Natural killer cell (primary cell): ENCODE measurements around the gene RXRA. TPM values are rescaled to one million over a fixed set of nuclear protein-coding genes. Genes with fewer than 3 reads are reported as not detected.

Experiments used
- ATAC-seq, 3 donors: fragments of 150-1000 bp in 2 of 3; fragments of 200-7000 bp in 1 of 3; cut with Tn5 transposase; 1 replicate in 1 of 3; 2 replicates in 2 of 3; pipeline ENCODE4 v1.10.0; 2021; ENCODE audit warnings: mild to moderate bottlenecking in 2 of 3, moderate library complexity in 2 of 3
- DNase-seq, 2 donors: peaks; one replicate each; pipeline versions ENCODE4 v3.0.0 to v3.0.0-alpha.2; 2013 to 2021; ENCODE audit warnings: mixed read lengths in 1 of 2
- H3K27ac ChIP-seq: one replicate; pipeline ENCODE4 v1.5.1; 2013; ENCODE audit warnings: mild to moderate bottlenecking, low read length
- H3K27me3 ChIP-seq: one replicate; pipeline ENCODE4 v1.6.1; 2013; ENCODE audit warnings: low read length; ENCODE audit not compliant: control insufficient read depth, insufficient read depth
- H3K36me3 ChIP-seq: one replicate; pipeline ENCODE4 v1.6.1; 2013; ENCODE audit warnings: low read length; ENCODE audit not compliant: control insufficient read depth, insufficient read depth
- H3K4me1 ChIP-seq: one replicate; pipeline ENCODE4 v1.6.1; 2013; ENCODE audit warnings: low read length; ENCODE audit not compliant: control insufficient read depth, insufficient read depth
- H3K4me3 ChIP-seq: one replicate; pipeline ENCODE4 v1.5.1; 2013; ENCODE audit warnings: low read length
- H3K9me3 ChIP-seq: one replicate; pipeline ENCODE4 v1.6.1; 2013; ENCODE audit warnings: low read length; ENCODE audit not compliant: control insufficient read depth, insufficient read depth
- H3K27ac Mint-ChIP-seq, 2 donors: one replicate each; pipeline ENCODE4 v1.8.0; 2022; ENCODE audit warnings: mild to moderate bottlenecking in 2 of 2, mixed read lengths in 2 of 2, moderate library complexity in 1 of 2
- H3K27me3 Mint-ChIP-seq, 2 donors: one replicate each; pipeline ENCODE4 v1.8.0; 2022; ENCODE audit warnings: low read depth in 2 of 2, mixed read lengths in 2 of 2
- H3K36me3 Mint-ChIP-seq: one replicate; pipeline ENCODE4 v1.8.0; 2022; ENCODE audit warnings: mixed read lengths
- H3K4me1 Mint-ChIP-seq, 2 donors: one replicate each; pipeline ENCODE4 v1.8.0; 2022; ENCODE audit warnings: mixed read lengths in 2 of 2
- H3K4me3 Mint-ChIP-seq: one replicate; pipeline ENCODE4 v1.8.0; 2022; ENCODE audit warnings: mild to moderate bottlenecking, moderate library complexity, mixed read lengths
- H3K9me3 Mint-ChIP-seq, 2 donors: one replicate each; pipeline ENCODE4 v1.8.0; 2022; ENCODE audit warnings: mixed read lengths in 2 of 2
- CTCF ChIP-seq: fragments of 200-600 bp; IDR thresholded peaks from one replicate; pipeline ENCODE4 v1.8.0; 2022; ENCODE audit warnings: antibody characterized with exemption
- WGBS: methylation state at CpG from one replicate; pipeline ENCODE4 v1.1.7; 2013; ENCODE audit warnings: missing lambda C conversion rate; ENCODE audit not compliant: insufficient coverage; 5-methylcytosine and 5-hydroxymethylcytosine counted together
- intact Hi-C: fragments of 100-400 bp; cut with micrococcal nuclease; formaldehyde crosslinking; loops from one replicate; pipeline ENCODE4 v1.14.2; 2022
- total RNA-seq, 4 donors: library from RNA; stranded (reverse); fragments of 120-200 nt in 1 of 4; gene quantifications; one replicate each; pipeline versions ENCODE4 v1.2.3 to v1.2.4, GENCODE V29; 2013 to 2022

RXRA gene
- total RNA-seq, 3 donors from 2014 or later (not counting 1 experiment from before 2014, with no cell fraction given) = 30.9 to 64.1 (median 42.2) TPM

- intact Hi-C loops = no loop called here
- no peak overlapping the region for H3K4me3 Mint-ChIP-seq
- no peaks in the 10 kb centered on the region for H3K27me3 ChIP-seq
- no peaks in the 10 kb centered on the region for H3K9me3 ChIP-seq
- no peak overlapping the region for H3K27ac Mint-ChIP-seq
- peaks cover 59% of the 10 kb centered on the region for H3K4me1 ChIP-seq
- ATAC-seq (no peak), DNase-seq (no peak)
- no peaks in the 10 kb centered on the region for H3K9me3 Mint-ChIP-seq
- peaks cover 4% of the 10 kb centered on the region for H3K36me3 ChIP-seq
- peaks cover 12 to 48% of the 10 kb centered on the region in 2 donors for H3K4me1 Mint-ChIP-seq
- H3K4me3 ChIP-seq = no peak overlapping the region
- TF ChIP-seq CTCF = no peak
- H3K36me3 Mint-ChIP-seq = no peaks in the 10 kb centered on the region
- WGBS = 92% methylated on average over 25 of the region's 25 CpGs
- no peaks in the 10 kb centered on the region for H3K27me3 Mint-ChIP-seq
- H3K27ac ChIP-seq = no peak overlapping the region
Observed at GRCh38 chr9:134411440-134412297, 85.4 kb downstream of the RXRA start.

DNA sequence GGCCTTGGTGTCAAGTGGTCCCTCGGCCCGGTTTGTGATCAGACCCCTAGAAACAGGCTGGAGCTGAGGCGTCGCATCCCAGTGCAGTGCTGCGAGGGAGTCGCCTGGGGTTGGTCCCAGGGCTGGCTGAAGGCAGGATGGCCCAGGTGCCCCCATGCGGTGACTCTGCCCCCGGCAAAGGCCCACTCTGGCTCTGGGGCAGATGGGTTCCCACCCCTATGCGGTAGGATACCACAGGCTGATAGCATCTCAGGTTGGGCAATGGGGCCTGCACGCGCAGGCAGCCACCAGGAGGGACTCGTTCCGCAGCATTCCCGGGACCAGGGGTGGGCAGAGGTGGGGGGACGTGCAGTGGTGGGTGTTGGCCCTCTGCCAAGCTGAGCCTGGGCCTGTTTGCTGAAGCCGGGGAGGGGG lies 86.0 kb downstream of the RXRA start:
- no peak overlapping the region for H3K4me3 Mint-ChIP-seq
- H3K27ac Mint-ChIP-seq = no peak overlapping the region
- H3K9me3 Mint-ChIP-seq = no peaks in the 10 kb centered on the region
- intact Hi-C loops = no loop called here
- WGBS = 90% methylated on average over 16 of the region's 16 CpGs
- peaks cover 7% of the 10 kb centered on the region for H3K36me3 ChIP-seq
- no peak overlapping the region for H3K27ac ChIP-seq
- no peak overlapping the region for H3K4me3 ChIP-seq
- H3K9me3 ChIP-seq = no peaks in the 10 kb centered on the region
- no peak for DNase-seq
- H3K4me1 Mint-ChIP-seq = peaks cover 8 to 42% of the 10 kb centered on the region in 2 donors
- H3K27me3 ChIP-seq = no peaks in the 10 kb centered on the region
- no peaks in the 10 kb centered on the region for H3K27me3 Mint-ChIP-seq
- H3K36me3 Mint-ChIP-seq = no peaks in the 10 kb centered on the region
- no peak for TF ChIP-seq CTCF
- H3K4me1 ChIP-seq = peaks cover 53% of the 10 kb centered on the region
- ATAC-seq = peak in 1 of 3 donors; percentile 38

DNA sequence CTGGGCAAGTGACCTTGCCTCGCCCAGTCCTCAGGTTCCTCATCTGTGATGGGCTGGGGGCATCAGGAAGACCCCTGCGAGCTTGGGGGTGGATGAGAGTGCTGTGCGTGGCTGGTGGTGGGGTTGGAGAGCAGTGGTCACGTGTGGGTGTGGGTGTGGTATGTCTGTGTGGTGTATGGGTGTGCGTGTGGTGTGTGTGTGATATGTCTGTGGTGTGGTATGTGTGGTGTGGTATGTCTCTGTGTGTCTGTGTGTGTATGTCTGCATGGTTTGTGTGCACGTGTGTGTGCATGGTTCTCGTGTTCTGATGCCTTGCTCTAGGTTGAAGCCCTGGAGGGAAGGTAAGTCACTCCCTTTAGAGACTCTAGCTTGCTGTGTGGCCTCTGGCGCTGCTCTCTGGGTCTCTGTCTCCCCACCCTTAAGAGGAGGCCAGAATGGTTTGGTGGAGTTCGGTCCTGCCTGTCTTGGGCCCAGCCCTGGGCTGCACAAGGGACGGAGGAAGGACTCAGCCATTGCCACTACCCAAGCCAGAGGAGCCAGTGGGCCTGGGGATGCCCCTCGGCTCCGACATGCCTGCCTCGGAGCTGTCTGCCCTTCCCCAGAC lies 87.0 kb downstream of the RXRA start:
- no peak for TF ChIP-seq CTCF
- H3K27ac Mint-ChIP-seq = peak overlapping the region in 1 of 2 donors; percentile 68
- WGBS = 74% methylated on average over 13 of the region's 13 CpGs
- Histone ChIP-seq H3K36me3 (peaks cover 8% of the 10 kb centered on the region), H3K4me1 (peaks cover 44% of the 10 kb centered on the region), H3K4me3 (no peak overlapping the region), H3K27me3 (no peaks in the 10 kb centered on the region), H3K27ac (no peak overlapping the region), H3K9me3 (no peaks in the 10 kb centered on the region)
- intact Hi-C loops = no loop called here
- no peaks in the 10 kb centered on the region for H3K27me3 Mint-ChIP-seq
- H3K4me3 Mint-ChIP-seq = no peak overlapping the region
- DNase-seq (no peak), ATAC-seq (peak in 1 of 3 donors; percentile 46)
- H3K9me3 Mint-ChIP-seq = no peaks in the 10 kb centered on the region
- H3K36me3 Mint-ChIP-seq = no peaks in the 10 kb centered on the region
- peaks cover 8 to 33% of the 10 kb centered on the region in 2 donors for H3K4me1 Mint-ChIP-seq
